Ishikawa (cell line): Measurements from ENCODE around the gene CDHR3.

ENCODE experiments used
- CEBPB ChIP-seq: IDR thresholded peaks from 2 replicates; pipeline ENCODE4 v1.6.1; 2012
- CREB1 ChIP-seq: IDR thresholded peaks from 2 replicates; pipeline ENCODE4 v1.6.1; 2012; ENCODE audit warnings: low read depth
- EGR1 ChIP-seq: IDR thresholded peaks from 2 replicates; pipeline ENCODE4 v1.6.1; 2012
- EP300 ChIP-seq: IDR thresholded peaks from 2 replicates; pipeline ENCODE4 v1.6.1; 2012; ENCODE audit warnings: borderline replicate concordance
- FOXM1 ChIP-seq: IDR thresholded peaks from 2 replicates; pipeline ENCODE4 v1.6.1; 2012; ENCODE audit warnings: low read depth, borderline replicate concordance
- NFIC ChIP-seq: IDR thresholded peaks from 2 replicates; pipeline ENCODE4 v1.6.1; 2012
- RAD21 ChIP-seq: IDR thresholded peaks from 2 replicates; pipeline ENCODE4 v1.6.1; 2012; ENCODE audit warnings: low read depth
- TAF1 ChIP-seq: IDR thresholded peaks from 2 replicates; pipeline ENCODE4 v1.6.1; 2012; ENCODE audit warnings: low read depth, mild to moderate bottlenecking
- TCF12 ChIP-seq: IDR thresholded peaks from 2 replicates; pipeline ENCODE4 v1.6.1; 2012; ENCODE audit warnings: low read depth
- TEAD4 ChIP-seq: IDR thresholded peaks from 2 replicates; pipeline ENCODE4 v1.6.1; 2012
- YY1 ChIP-seq: IDR thresholded peaks from 2 replicates; pipeline ENCODE4 v1.6.1; 2012; ENCODE audit warnings: low read depth
- ZBTB7A ChIP-seq: IDR thresholded peaks from 2 replicates; pipeline ENCODE4 v1.6.1; 2012; ENCODE audit warnings: low read depth
- TF ChIP-seq, protein P1 (sequence below): IDR thresholded peaks from 2 replicates; pipeline ENCODE4 v1.6.1; 2012; ENCODE audit warnings: low read depth, mild to moderate bottlenecking
- TF ChIP-seq, protein P2 (sequence below): IDR thresholded peaks from 2 replicates; pipeline ENCODE4 v1.6.1; 2012
- TF ChIP-seq, protein P3 (sequence below): IDR thresholded peaks from 2 replicates; pipeline ENCODE4 v1.6.1; 2012

CDHR3 gene

DNA sequence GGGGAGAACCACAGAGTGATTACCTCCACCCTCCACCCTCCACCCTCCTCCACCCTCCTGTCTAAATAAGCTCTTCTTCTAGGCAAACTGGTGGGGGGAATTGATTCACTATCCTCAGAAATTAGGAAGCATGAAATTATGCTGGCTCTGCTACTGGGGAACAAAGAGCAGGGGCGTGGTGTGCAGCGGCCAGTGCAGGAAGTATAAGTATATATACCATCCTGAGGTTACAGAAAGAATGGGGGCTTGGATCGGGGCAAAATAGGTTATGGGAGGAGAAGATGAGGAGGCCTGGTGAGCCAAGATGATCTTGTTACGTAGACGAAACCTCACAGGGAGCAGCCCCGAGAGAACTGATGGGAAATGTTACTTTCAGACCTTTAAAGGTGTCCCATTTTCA, 100.0 kb downstream of the CDHR3 start:
- no peak for TF ChIP-seq TCF12
- TF ChIP-seq TEAD4: no peak
- TF ChIP-seq YY1: no peak
- no peak for TF ChIP-seq EP300
- TF ChIP-seq NFIC: no peak
- TF ChIP-seq, protein P1, sequence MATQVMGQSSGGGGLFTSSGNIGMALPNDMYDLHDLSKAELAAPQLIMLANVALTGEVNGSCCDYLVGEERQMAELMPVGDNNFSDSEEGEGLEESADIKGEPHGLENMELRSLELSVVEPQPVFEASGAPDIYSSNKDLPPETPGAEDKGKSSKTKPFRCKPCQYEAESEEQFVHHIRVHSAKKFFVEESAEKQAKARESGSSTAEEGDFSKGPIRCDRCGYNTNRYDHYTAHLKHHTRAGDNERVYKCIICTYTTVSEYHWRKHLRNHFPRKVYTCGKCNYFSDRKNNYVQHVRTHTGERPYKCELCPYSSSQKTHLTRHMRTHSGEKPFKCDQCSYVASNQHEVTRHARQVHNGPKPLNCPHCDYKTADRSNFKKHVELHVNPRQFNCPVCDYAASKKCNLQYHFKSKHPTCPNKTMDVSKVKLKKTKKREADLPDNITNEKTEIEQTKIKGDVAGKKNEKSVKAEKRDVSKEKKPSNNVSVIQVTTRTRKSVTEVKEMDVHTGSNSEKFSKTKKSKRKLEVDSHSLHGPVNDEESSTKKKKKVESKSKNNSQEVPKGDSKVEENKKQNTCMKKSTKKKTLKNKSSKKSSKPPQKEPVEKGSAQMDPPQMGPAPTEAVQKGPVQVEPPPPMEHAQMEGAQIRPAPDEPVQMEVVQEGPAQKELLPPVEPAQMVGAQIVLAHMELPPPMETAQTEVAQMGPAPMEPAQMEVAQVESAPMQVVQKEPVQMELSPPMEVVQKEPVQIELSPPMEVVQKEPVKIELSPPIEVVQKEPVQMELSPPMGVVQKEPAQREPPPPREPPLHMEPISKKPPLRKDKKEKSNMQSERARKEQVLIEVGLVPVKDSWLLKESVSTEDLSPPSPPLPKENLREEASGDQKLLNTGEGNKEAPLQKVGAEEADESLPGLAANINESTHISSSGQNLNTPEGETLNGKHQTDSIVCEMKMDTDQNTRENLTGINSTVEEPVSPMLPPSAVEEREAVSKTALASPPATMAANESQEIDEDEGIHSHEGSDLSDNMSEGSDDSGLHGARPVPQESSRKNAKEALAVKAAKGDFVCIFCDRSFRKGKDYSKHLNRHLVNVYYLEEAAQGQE: no peak
- no peak for TF ChIP-seq ZBTB7A
- TF ChIP-seq EGR1: no peak
- TF ChIP-seq TAF1: no peak
- no peak for TF ChIP-seq CEBPB
- no peak for TF ChIP-seq CREB1
- no peak for TF ChIP-seq RAD21
- no peak for TF ChIP-seq FOXM1
- TF ChIP-seq, protein P2, sequence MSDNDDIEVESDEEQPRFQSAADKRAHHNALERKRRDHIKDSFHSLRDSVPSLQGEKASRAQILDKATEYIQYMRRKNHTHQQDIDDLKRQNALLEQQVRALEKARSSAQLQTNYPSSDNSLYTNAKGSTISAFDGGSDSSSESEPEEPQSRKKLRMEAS: no peak
- TF ChIP-seq, protein P3, sequence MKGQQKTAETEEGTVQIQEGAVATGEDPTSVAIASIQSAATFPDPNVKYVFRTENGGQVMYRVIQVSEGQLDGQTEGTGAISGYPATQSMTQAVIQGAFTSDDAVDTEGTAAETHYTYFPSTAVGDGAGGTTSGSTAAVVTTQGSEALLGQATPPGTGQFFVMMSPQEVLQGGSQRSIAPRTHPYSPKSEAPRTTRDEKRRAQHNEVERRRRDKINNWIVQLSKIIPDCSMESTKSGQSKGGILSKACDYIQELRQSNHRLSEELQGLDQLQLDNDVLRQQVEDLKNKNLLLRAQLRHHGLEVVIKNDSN: no peak

DNA sequence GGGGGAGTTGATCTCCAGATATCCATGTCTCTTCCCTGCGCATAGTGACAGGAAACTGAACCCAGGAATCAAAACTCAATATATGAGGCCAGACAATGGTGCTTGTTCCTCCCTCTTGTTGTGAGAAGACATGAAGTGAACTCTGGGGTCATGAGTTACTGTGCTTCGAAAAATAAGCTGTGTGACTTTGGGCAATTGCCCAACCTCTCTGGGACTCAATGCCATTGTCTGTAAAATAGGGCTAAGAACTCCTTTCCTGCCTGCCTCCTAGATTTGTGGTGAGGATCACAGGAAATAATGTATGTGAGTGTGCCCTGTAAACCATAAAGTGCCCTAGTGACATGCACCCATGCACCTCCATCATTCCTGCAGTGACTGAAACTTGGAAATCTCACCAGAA, 100.6 kb downstream of the CDHR3 start:
- TF ChIP-seq RAD21 (no peak), YY1 (no peak), ZBTB7A (no peak), TEAD4 (no peak), NFIC (no peak), EGR1 (no peak), EP300 (no peak), CREB1 (no peak), CEBPB (no peak), TCF12 (no peak), TAF1 (no peak), FOXM1 (no peak)
- TF ChIP-seq, protein P2: no peak
- TF ChIP-seq, protein P1: no peak
- TF ChIP-seq, protein P3: no peak

DNA sequence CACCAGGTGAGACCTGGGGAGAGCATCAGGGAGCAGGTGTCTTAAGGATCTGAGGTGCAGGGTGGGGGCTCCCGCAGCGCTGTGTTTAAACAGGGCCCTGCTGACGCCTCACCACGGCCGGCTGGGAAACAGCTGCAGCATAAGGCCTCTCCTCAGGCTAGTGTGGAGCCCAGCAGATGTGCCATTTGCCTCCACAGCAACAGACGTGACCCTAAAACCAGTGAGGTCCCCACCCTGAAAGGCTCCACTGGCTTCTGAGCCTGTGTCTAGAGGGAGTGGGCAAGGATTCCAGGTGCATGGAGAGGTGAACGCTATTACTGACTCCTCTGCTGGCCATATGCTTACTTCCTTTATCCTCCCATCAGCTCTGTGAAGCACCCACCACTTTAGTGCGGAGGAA, 101.3 kb downstream of the CDHR3 start:
- TF ChIP-seq YY1 (no peak), FOXM1 (no peak), RAD21 (no peak), TAF1 (no peak), TEAD4 (no peak), ZBTB7A (no peak), CEBPB (no peak), TCF12 (no peak)
- TF ChIP-seq, protein P3: no peak

DNA sequence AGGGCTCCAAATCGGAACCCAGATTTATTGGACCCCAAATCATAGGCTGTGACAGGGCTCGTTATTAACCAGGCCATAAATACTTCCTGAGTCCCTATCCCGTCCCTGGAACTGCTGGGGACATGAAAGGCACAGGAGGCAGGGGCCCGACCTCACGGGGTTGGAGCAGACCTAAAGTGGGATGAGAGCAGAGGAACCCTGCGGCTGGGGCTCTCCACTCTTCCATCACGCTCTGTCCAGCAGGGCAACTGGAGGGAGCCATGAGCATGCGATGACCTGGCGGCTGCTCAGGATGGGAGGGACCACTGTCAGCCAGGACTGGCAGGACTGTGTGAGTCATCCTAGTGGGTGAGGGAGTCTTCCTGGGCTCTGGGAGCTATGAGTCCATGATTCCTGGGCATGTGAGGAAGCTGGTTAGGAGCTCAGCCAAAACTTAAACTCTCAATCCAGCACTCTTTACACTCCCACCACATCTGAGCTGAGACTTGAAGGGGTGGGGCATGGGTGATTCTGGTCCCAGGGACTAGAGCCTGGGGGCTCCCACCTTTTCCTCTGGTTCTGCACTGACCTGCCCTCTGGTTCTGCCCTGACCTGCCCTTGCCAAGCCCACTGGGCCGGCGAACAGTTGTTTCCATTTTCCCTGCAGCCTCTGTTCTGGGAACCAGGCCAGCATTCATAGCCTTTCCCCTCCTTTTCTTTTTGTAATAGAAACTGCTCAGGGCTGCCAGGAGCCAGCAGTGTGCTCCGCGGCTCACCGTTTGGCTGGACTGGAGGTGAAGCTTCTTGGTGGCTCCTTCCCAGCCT, 101.9 kb downstream of the CDHR3 start:
- peak; percentile 18; the same call in 1 of the 2 replicates for TF ChIP-seq YY1
- TF ChIP-seq CEBPB: 0 out of 2 replicates have a peak, but pooled peaks have one; percentile 3
- no peak for TF ChIP-seq EGR1
- TF ChIP-seq, protein P1: peak; percentile 49; the same call in 1 of the 2 replicates
- TF ChIP-seq, protein P3: no peak
- no peak for TF ChIP-seq RAD21
- TF ChIP-seq ZBTB7A: peak; percentile 68
- TF ChIP-seq NFIC: peak; percentile 84
- TF ChIP-seq EP300: no peak; the same call in 1 of the 2 replicates
- no peak for TF ChIP-seq CREB1
- TF ChIP-seq TCF12: peak; percentile 35; the same call in 1 of the 2 replicates
- TF ChIP-seq, protein P2: peak; percentile 72
